ENCODE data around the gene KCTD14. TPM values are rescaled to one million over a fixed set of nuclear protein-coding genes. Genes with fewer than 3 reads are reported as not detected.
"Not testable (repeated sequence)": the region's sequence is repeated elsewhere in the genome, so short reads cannot be mapped to it uniquely, and the experiment has no call there.

The KCTD14 gene
- total and polyA plus RNA-seq, 12 donors: 9.5 to 84.7 (median 27.8) TPM

DNA sequence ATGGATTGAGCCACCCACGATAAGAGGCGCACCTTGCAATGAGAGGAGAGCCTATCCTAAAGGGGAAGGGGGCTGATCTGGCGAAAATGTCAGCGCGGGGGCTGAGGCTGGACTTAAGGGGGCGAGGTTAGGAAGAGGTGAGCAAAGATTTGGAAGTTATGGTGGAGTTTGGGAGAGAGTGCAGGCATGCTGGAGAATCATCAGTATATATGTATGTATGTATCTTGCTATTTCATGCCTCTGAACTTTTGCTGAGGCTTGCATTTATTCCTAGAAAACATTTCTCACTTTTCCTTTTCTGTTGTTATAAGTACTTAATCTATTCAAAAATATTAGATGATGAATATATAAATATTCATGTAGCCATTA lies 23.4 kb upstream of the KCTD14 start:
- TF ChIP-seq POLR2A (IDR thresholded peaks at IDR 0.05): no peak
- TF ChIP-seq, protein P1, sequence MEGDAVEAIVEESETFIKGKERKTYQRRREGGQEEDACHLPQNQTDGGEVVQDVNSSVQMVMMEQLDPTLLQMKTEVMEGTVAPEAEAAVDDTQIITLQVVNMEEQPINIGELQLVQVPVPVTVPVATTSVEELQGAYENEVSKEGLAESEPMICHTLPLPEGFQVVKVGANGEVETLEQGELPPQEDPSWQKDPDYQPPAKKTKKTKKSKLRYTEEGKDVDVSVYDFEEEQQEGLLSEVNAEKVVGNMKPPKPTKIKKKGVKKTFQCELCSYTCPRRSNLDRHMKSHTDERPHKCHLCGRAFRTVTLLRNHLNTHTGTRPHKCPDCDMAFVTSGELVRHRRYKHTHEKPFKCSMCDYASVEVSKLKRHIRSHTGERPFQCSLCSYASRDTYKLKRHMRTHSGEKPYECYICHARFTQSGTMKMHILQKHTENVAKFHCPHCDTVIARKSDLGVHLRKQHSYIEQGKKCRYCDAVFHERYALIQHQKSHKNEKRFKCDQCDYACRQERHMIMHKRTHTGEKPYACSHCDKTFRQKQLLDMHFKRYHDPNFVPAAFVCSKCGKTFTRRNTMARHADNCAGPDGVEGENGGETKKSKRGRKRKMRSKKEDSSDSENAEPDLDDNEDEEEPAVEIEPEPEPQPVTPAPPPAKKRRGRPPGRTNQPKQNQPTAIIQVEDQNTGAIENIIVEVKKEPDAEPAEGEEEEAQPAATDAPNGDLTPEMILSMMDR (IDR thresholded peaks at IDR 0.05): no peak
- H3K4me3 ChIP-seq: no peak overlapping the region
- no peaks in the 10 kb centered on the region for H3K36me3 ChIP-seq (replicated peaks in 1 of 2)
- H3K4me1 ChIP-seq (replicated peaks in 1 of 2): peaks cover 9 to 19% of the 10 kb centered on the region in 2 donors
- 18 to 36% (median 25%) methylated on average over 6 of the region's 6 CpGs for WGBS, 4 donors
- DNase-seq: no peak
- intact Hi-C loops (cut with DNase I): no loop called here
- H3K9me3 ChIP-seq (replicated peaks in 1 of 3): no peaks in the 10 kb centered on the region
- H3K27me3 ChIP-seq: no peaks in the 10 kb centered on the region
- H3K27ac ChIP-seq: peak overlapping the region in 3 of 5 donors; percentile 71 to 82 (median 75)

DNA sequence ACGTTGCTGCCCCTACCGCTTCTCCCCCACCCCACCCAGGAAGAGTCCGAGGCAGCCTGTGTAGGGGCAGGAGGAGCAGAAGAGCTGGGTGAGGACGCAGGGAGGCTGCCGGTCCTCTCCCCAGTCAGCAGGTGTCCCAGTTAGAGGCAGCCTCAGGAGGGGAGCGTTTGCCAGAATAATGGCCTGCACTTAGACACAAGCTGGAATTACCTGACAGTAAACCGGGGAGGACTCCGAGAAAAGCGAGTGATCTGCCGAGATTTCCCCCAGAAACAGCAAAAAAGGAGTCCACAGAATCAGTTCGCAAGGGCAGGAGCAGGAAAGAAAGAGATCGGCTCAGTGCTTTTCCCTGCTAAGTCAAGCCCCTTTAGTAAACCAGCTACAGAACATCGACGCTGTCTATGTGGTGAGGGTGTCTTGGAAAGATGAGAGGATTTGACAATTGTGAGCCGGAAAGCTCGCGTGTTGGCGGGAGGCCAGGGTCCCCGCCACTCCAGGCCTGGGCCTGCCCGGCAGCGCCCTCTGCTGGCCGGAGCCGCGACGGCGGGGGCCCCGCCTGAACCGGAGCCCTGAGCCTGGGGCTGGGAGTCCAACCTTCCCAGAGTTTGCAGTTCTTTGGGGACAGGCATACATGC lies 22.9 kb upstream of the KCTD14 start:
- 2 to 3% (median 2%) methylated on average over 18 to 28 of the region's 28 CpGs for WGBS, 4 donors
- intact Hi-C loops (cut with DNase I): no loop called here
- TF ChIP-seq, protein P1 (IDR thresholded peaks at IDR 0.05): peak; percentile 87 to 99 (median 98)
- peak in 1 of 2 donors; percentile 61 for TF ChIP-seq POLR2A (IDR thresholded peaks at IDR 0.05)
- Histone ChIP-seq H3K4me3 (peak overlapping the region in 2 of 4 donors; percentile 29 to 52), H3K27ac (peak overlapping the region; percentile 23 to 82 (median 71)), H3K9me3 (replicated peaks in 1 of 3) (no peaks in the 10 kb centered on the region), H3K4me1 (replicated peaks in 1 of 2) (peaks cover 9 to 19% of the 10 kb centered on the region in 2 donors), H3K27me3 (no peaks in the 10 kb centered on the region), H3K36me3 (replicated peaks in 1 of 2) (no peaks in the 10 kb centered on the region)
- DNase-seq: peak; percentile 80 to 92 (median 88)

DNA sequence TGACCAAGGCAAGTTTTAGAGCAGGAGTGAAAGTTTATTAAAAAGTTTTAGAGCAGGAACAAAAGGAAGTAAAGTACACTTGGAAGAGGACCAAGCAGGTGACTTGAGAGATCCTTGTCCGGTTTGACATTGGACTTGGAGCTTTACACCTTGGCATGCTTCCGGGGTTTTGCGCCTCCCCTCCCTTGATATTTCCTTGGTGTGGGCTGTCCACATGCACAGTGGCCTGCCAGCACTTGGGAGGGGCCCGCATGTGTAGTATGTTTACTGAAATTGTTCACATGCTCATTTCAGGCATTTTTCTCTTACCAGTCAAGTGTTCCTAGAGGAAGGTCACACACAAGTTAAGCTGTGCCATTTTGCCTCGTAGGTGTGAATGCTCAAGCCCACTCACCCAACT lies 21.6 kb upstream of the KCTD14 start:
- no peak overlapping the region for H3K27ac ChIP-seq
- intact Hi-C loops (cut with DNase I): loop anchor here in 1 of 2 donors (5.0 kb wide), 1 partner anchor 42 kb away; no protein-coding TSS in a partner anchor
- TF ChIP-seq, protein P1 (IDR thresholded peaks at IDR 0.05): no peak
- TF ChIP-seq POLR2A (IDR thresholded peaks at IDR 0.05): no peak
- 59 to 80% (median 76%) methylated on average over 5 of the region's 5 CpGs for WGBS, 4 donors
- H3K36me3 ChIP-seq (replicated peaks in 1 of 2): no peaks in the 10 kb centered on the region
- no peak for DNase-seq
- H3K9me3 ChIP-seq (replicated peaks in 1 of 3): no peaks in the 10 kb centered on the region
- peaks cover 22 to 32% of the 10 kb centered on the region in 2 donors for H3K4me1 ChIP-seq (replicated peaks in 1 of 2)
- H3K27me3 ChIP-seq: no peaks in the 10 kb centered on the region
- no peak overlapping the region for H3K4me3 ChIP-seq

DNA sequence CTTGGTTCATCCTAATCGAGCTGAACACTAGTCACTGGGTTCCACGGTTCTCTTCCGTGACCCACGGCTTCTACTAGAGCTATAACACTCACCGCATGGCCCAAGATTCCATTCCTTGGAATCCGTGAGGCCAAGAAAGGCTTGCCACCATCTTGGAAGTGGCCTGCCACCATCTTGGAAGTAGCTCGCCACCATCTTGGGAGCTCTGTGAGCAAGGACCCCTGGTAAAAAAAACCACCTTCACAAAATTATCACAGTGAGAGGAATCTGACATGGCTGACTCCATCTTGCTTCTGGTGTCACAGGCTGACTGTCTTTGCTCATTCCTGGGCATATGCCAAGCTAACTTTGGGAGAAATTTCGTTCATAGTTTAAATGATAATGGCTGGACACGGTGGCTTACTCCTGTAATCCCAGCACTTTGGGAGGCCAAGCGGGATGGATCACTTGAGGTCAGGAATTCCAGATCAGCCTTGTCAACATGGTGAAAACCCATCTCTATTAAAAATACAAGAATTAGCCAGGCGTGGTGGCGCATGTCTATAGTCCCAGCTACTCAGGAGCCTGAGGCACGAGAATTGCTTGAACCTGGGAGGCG lies 18.9 kb upstream of the KCTD14 start:
- Histone ChIP-seq H3K27ac (no peak overlapping the region), H3K36me3 (replicated peaks in 1 of 2) (no peaks in the 10 kb centered on the region), H3K27me3 (no peaks in the 10 kb centered on the region), H3K4me3 (no peak overlapping the region), H3K4me1 (replicated peaks in 1 of 2) (peaks cover 25 to 37% of the 10 kb centered on the region in 2 donors), H3K9me3 (replicated peaks in 1 of 3) (no peaks in the 10 kb centered on the region)
- DNase-seq: no peak
- WGBS, 4 donors: 92 to 96% (median 95%) methylated on average over 14 of the region's 14 CpGs
- intact Hi-C loops (cut with DNase I): loop anchor here in 1 of 2 donors (5.0 kb wide), 1 partner anchor 40 kb away; no protein-coding TSS in a partner anchor
- TF ChIP-seq, protein P1 (IDR thresholded peaks at IDR 0.05): no peak
- TF ChIP-seq POLR2A (IDR thresholded peaks at IDR 0.05): no peak

DNA sequence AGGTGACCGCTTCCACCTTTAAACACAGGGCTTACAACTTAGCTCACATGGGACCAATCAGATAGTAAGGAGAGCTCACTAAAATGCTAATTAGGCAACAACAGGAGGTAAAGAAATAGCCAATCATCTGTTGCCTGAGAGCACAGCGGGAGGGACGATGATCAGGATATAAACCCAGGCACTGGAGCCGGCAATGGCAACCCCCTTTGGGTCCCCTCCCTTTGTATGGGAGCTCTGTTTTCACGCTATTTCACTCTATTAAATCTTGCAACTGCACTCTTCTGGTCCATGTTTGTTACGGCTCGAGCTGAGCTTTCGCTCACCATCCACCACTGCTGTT lies 18.3 kb upstream of the KCTD14 start:
- Histone ChIP-seq H3K27ac (peak overlapping the region in 1 of 5 donors; percentile 92), H3K4me1 (replicated peaks in 1 of 2) (peaks cover 25 to 33% of the 10 kb centered on the region in 2 donors)
- 91 to 97% (median 96%) methylated on average over 8 of the region's 8 CpGs for WGBS, 4 donors
- H3K36me3 ChIP-seq (replicated peaks in 1 of 2); H3K9me3 ChIP-seq (replicated peaks in 1 of 3); DNase-seq; H3K27me3 ChIP-seq; H3K4me3 ChIP-seq: not testable (repeated sequence)
- intact Hi-C loops (cut with DNase I): loop anchor here in 1 of 2 donors (5.0 kb wide), 1 partner anchor 39 kb away; no protein-coding TSS in a partner anchor

All from adrenal gland (tissue), 12 donors.